GM21381 (cell line): ENCODE measurements around the gene WASHC2C.
A peak's percentile ranks its signal among the peaks of the same experiment; 100 is the strongest.
"Not testable (repeated sequence)": the region's sequence is repeated elsewhere in the genome, so short reads cannot be mapped to it uniquely, and the experiment has no call there.

Source experiments
- ATAC-seq: cut with Tn5 transposase; IDR thresholded peaks from one replicate; pipeline ENCODE4 v1.9.1; 2021; ENCODE audit warnings: mild to moderate bottlenecking, moderate library complexity; ENCODE audit not compliant: unreplicated experiment

Gene WASHC2C

GRCh38 chr10:45726703-45727420 is at the start of gene WASHC2C:
TSS of gene WASHC2C (plus strand) at chr10:45727266. CDS start at chr10:45727318, 52 bp downstream.
- ATAC-seq, result peak; percentile 93

GRCh38 chr10:45678467-45678866 is 48.6 kb upstream of the WASHC2C start:
- not testable (repeated sequence) for ATAC-seq

GRCh38 chr10:45710200-45710796 is 16.8 kb upstream of the WASHC2C start:
- ATAC-seq, result not testable (repeated sequence)

DNA sequence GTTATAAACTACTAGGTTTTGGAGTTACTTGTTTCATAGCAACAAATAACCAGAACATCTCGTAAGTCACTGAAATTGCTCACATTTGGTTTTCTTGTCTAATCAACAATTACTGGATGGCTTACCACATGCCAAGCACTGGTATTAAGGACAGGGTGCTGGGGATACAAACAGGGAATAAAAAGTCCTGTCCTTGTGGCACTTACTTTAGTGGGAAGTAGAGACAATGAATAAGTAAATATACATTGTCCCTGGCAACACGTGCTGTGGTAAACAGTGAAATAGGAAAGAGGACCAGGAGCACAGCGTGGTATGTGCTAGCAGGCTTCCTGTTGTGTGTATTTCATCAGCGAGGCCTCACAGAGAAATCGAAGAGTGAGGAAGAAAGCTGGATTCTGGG is 15.8 kb upstream of the WASHC2C start:
- not testable (repeated sequence) for ATAC-seq

DNA sequence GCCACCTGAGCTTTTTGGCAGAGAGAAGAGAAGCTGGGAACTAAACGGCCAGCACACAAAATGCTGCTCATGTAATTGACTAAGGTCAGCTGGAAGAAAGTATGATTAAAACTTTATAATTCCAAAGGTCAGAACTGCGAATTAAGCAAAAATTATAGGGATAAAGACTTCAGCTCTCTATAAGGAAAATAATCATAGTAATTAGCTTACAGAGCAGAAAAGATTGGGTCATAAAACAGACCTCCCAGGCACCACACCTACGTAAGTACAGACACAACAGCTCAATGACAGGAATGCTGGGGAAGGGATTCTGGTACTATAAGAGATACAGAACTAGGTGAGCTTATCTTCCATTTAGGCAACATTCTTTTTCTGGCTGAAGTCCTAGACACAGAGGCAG is 10.0 kb upstream of the WASHC2C start:
- not testable (repeated sequence) for ATAC-seq

DNA sequence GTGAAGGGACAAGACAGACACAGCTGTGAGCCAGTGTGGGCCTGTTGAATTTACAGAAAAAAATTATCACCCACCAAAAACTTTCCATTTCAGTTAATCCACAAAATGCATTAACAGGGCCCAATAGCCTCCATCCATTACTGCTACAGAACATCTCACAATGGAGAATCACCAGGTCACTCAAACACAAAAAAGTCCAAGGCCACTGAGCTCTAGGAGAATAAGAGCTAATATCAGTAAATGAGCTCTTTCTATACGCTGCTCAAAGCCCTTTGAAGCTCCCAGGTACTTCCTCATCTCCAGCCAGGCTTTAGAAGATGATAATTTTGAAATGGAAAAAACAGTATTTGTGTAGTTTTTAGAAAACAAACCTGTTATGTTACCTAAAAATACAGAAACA is 9.4 kb upstream of the WASHC2C start:
- ATAC-seq, result not testable (repeated sequence)

- ATAC-seq, result not testable (repeated sequence)
Observed at GRCh38 chr10:45721503-45721902, 5.6 kb upstream of the WASHC2C start.

DNA sequence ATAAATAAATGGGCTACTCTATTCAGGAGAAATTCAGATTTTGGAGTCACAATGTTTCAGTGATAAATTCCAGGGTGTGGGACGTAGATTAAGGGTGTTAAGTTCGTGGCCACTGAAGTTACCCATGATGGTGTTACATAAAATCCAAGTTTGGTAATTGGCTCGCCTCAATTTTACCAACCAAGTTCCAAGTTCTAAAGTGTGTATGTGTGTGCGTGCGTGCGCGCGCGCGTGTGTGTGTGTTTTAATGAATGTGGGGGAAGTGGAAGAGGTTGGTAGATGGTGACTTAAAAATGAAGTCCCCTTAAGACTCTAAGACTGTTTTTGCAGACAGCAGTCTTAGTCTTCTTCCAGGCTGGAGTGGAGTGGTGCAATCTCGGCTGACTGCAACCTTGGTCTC is 3.2 kb upstream of the WASHC2C start:
- not testable (repeated sequence) for ATAC-seq

DNA sequence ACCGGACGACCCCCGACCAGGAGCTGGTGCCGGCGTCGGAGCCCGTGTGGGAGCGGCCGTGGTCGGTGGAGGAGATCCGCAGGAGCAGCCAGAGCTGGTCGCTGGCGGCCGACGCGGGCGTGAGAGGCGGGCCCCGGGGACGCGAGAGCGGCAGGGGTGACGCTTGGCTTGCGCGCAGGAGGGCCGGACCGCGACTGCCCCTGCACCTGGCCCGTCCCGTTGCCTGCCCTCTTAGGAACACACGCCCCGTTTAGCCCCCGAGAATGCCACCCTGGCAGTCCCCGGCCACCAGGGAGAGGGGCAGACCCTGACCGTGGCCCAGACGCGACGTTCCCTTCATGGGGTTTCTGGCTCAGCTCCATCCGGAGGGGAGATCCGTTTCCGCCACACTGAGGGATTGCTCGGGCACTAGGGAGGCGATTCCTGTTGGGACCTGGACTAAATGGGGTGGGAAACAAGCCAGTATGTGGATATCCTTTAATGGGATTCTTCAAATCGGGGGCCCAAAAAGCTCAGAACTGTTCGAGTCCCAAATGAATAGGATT is 427 bp downstream of the WASHC2C start:
- ATAC-seq, result peak; percentile 53

- ATAC-seq, result not testable (repeated sequence)
Observed at GRCh38 chr10:45734449-45734848, 7.4 kb downstream of the WASHC2C start.

DNA sequence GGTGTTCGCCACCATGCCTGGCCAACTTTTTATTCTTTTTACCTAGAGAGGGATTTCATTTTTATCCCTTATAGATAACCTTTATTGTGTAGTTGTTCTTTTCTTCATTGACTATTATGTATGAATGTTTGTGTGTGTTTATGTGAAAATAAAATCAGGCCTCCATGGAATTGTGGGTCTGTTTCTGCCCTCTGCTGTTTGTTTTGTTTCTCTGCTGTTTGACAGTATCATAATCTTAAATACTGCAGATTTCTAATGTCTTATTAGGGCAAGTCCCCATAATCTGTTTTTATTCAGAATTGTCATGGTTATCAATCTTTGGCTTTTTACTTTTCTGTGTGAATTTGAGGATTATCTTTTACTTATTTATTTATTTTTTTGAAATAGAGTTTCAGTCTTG is 7.8 kb downstream of the WASHC2C start:
- ATAC-seq, result not testable (repeated sequence)

DNA sequence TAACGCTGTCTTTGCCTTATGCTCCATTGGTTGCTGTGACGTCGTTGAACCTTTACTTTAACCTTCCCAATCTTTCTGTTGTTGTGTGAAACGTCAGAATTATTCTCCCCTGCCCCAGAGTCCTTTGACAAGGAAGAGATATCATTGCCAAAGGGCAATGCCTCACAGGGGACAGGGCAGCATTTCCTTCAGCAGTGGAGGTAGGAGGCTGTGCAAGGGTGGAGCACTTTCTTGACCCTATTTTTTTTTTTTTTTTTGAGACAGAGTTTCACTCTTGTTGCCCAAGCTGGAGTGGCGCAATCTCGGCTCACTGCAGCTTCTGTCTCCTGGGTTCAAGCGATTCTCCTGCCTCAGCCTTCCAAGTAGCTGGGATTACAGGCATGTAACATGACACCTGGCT is 14.5 kb downstream of the WASHC2C start:
- ATAC-seq, result not testable (repeated sequence)

- not testable (repeated sequence) for ATAC-seq
Observed at GRCh38 chr10:45742014-45742413, 14.9 kb downstream of the WASHC2C start.

- ATAC-seq, result not testable (repeated sequence)
Observed at GRCh38 chr10:45751141-45751540, 24.1 kb downstream of the WASHC2C start.

- not testable (repeated sequence) for ATAC-seq
Observed at GRCh38 chr10:45752210-45752609, 25.1 kb downstream of the WASHC2C start.

GRCh38 chr10:45753979-45754495 is 27.0 kb downstream of the WASHC2C start:
- not testable (repeated sequence) for ATAC-seq

DNA sequence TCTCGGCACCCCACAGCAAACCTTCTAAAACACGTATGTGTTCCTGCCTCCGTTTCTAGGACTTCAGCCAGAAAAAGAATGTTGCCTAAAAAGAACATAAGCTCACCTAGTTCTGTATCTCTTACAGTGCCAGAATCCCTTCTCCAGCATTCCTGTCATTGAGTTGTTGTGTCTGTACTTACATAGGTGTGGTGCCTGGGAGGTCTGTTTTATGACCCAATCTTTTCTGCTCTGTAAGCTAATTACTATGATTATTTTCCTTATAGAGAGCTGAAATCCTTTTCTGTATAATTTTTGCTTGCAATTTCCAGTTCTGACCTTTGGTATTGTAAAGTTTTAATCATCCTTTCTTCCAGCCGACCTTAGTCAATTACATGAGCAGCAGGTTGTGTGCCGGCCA is 28.0 kb downstream of the WASHC2C start:
- not testable (repeated sequence) for ATAC-seq

- ATAC-seq, result not testable (repeated sequence)
Observed at GRCh38 chr10:45756065-45756464, 29.0 kb downstream of the WASHC2C start.

DNA sequence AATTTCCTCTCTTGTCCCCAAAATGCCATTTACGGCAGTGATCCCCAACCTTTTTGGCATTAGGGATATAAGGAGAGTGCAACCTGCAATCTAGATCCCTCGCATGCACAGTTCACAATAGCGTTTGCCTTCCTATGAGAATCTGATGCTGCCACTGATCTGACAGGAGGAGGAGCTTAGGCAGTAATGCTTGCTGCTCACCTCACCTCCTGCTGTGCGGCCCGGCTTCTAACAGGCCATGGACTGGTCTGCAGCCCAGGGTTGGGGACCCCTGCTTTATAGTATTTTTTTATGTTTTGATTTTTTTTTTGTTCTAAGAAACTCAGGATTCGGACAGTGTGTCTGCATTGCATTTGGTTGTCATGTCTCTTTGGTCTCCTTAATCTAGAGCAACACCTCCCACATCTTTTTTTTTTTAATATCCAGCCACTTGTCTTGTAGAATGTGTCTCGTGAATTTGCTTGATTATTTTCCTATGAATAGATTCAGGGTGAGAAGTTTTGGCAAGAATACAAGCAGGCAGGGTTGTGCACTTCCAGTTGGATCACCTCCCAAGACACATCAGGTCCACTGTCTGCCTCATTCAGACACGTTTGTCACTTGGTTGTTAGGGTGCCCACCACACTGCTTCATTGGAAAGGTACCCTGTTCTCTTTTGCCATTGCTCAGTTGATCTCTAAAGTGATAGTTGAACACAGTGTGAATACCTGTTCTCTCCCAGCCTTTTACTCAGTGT is 30.8 kb downstream of the WASHC2C start:
- not testable (repeated sequence) for ATAC-seq

DNA sequence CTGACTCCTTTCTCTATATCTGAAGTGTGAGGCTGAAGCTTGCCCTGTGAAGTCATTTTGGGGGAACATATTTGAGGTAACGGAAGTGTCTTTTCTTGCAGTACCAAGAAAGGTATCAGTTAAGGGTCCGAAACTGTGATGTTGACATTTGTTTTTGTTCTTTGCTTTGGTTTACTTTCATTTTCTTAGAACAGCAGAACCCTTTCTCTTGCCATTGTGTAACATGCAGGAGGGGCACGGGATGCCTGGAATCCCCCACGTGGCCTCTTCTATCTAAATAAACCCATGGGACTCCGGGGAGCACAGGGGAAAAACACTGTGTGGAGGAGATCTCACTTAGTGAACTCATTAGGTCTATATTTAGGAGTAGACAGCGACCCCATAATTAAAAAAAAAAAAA is 34.6 kb downstream of the WASHC2C start:
- not testable (repeated sequence) for ATAC-seq

GRCh38 chr10:45763037-45763436 is 36.0 kb downstream of the WASHC2C start:
- ATAC-seq, result not testable (repeated sequence)
